Thyroid gland (tissue), 4 donors: ENCODE results near the gene VASN. TPM values are rescaled to one million over a fixed set of nuclear protein-coding genes. Genes with fewer than 3 reads are reported as not detected.

ENCODE experiments used
- DNase-seq, 2 donors: peaks; one replicate each; pipeline ENCODE4 v3.0.0-alpha.2; 2019
- H3K27ac ChIP-seq, 3 donors: fragments of 200-600 bp; sonication (generic); 1 replicate in 2 of 3; 2 replicates in 1 of 3; pipeline ENCODE4 v1.5.1; 2016 to 2019; ENCODE audit warnings: mild to moderate bottlenecking in 1 of 3, moderate library complexity in 1 of 3
- H3K27me3 ChIP-seq: fragments of 200-600 bp; sonication (generic); one replicate; pipeline ENCODE4 v1.5.1; 2019
- H3K36me3 ChIP-seq, 2 donors: fragments of 200-600 bp; sonication (generic); one replicate each; pipeline ENCODE4 v1.5.1; 2016 to 2019
- H3K4me1 ChIP-seq, 2 donors: fragments of 200-600 bp; sonication (generic); one replicate each; pipeline ENCODE4 v1.5.1; 2017 to 2019
- H3K4me3 ChIP-seq, 3 donors: fragments of 200-600 bp; sonication (generic); replicated peaks in 1 of 3; 1 replicate in 2 of 3; 2 replicates in 1 of 3; pipeline ENCODE4 v1.5.1; 2016; ENCODE audit warnings: mild to moderate bottlenecking in 1 of 3
- H3K9me3 ChIP-seq: fragments of 200-600 bp; sonication (generic); one replicate; pipeline ENCODE4 v1.5.1; 2017
- CTCF ChIP-seq, 6 experiments: fragments of 200-600 bp in 3 of 6; fragments of 450-650 bp in 3 of 6; sonication (generic) in 3 of 6; IDR thresholded peaks; one replicate each; pipeline ENCODE4 v1.5.1; 2016 to 2019; ENCODE audit warnings: antibody characterized with exemption in 6 of 6, mild to moderate bottlenecking in 2 of 6, inconsistent platforms in 1 of 6, moderate library complexity in 1 of 6
- POLR2A ChIP-seq, 2 donors: fragments of 450-650 bp; IDR thresholded peaks; one replicate each; pipeline ENCODE4 v1.6.1; 2017; ENCODE audit warnings: antibody characterized with exemption in 2 of 2, mild to moderate bottlenecking in 2 of 2, moderate library complexity in 1 of 2
- WGBS, 2 donors: methylation state at CpG; one replicate each; pipeline ENCODE4 v1.1.5; 2017; 5-methylcytosine and 5-hydroxymethylcytosine counted together
- intact Hi-C: fragments of 100-400 bp; cut with DNase I; formaldehyde crosslinking; loops from one replicate; pipeline ENCODE4 v1.15.1; 2023
- total RNA-seq, 4 donors: library from RNA; depleted of rRNA; stranded (reverse); fragments of >200 nt; gene quantifications; one replicate each; pipeline ENCODE4 v1.2.3, GENCODE V29; 2016

VASN gene
- total RNA-seq, 4 donors from 2014 or later: 21.9 to 47.0 (median 28.8) TPM

- Histone ChIP-seq H3K27me3 (no peaks in the 10 kb centered on the region), H3K36me3 (peaks cover 0 to 3% of the 10 kb centered on the region in 2 donors), H3K4me3 (no peak overlapping the region), H3K4me1 (peaks cover 38 to 52% of the 10 kb centered on the region in 2 donors), H3K27ac (peak overlapping the region; percentile 54 to 98 (median 65)), H3K9me3 (no peaks in the 10 kb centered on the region)
- TF ChIP-seq CTCF (IDR thresholded peaks at IDR 0.05) (no peak), POLR2A (IDR thresholded peaks at IDR 0.05) (no peak)
- peak; percentile 75 to 82 for DNase-seq
- WGBS, 2 donors: 63 to 76% methylated on average over 7 to 13 of the region's 13 CpGs
- intact Hi-C loops: no loop called here
Observed at GRCh38 chr16:4369007-4369733, 2.5 kb upstream of the VASN start.

DNA sequence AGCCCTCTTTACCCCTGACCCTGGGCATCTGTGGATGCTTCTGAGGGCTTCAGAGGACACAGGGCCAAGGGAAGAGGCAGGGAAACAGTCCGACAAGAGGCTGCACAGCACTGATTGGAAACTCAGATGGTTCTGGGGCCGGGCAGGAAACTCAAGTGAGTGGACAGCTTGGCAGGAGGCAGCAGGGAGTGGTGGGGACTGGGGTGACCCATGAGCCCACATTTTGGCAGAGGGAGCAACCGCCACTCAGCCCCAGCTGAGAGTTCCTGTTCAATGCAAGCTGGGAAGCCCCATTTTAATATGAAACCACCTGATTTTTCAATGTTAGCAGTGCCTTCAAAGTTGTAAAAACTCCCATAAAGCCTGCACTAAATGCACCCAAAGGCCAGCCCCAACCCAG is 1.5 kb upstream of the VASN start:
- Histone ChIP-seq H3K9me3 (no peaks in the 10 kb centered on the region), H3K4me3 (no peak overlapping the region), H3K36me3 (no peaks in the 10 kb centered on the region), H3K27me3 (no peaks in the 10 kb centered on the region), H3K4me1 (peaks cover 48 to 61% of the 10 kb centered on the region in 2 donors), H3K27ac (peak overlapping the region; percentile 93 to 99 (median 98))
- TF ChIP-seq POLR2A (IDR thresholded peaks at IDR 0.05) (no peak), CTCF (IDR thresholded peaks at IDR 0.05) (no peak)
- 83 to 84% methylated on average over 3 of the region's 3 CpGs for WGBS, 2 donors
- intact Hi-C loops: no loop called here
- no peak for DNase-seq

GRCh38 chr16:4370570-4371356 is 885 bp upstream of the VASN start:
- Histone ChIP-seq H3K27me3 (no peaks in the 10 kb centered on the region), H3K4me3 (no peak overlapping the region), H3K4me1 (peaks cover 54 to 67% of the 10 kb centered on the region in 2 donors), H3K27ac (peak overlapping the region; percentile 93 to 99 (median 98)), H3K36me3 (no peaks in the 10 kb centered on the region), H3K9me3 (no peaks in the 10 kb centered on the region)
- intact Hi-C loops: no loop called here
- peak; percentile 91 to 93 for DNase-seq
- TF ChIP-seq POLR2A (IDR thresholded peaks at IDR 0.05): no peak
- no peak for TF ChIP-seq CTCF (IDR thresholded peaks at IDR 0.05)
- WGBS, 2 donors: 45 to 51% methylated on average over 5 to 8 of the region's 14 CpGs

DNA sequence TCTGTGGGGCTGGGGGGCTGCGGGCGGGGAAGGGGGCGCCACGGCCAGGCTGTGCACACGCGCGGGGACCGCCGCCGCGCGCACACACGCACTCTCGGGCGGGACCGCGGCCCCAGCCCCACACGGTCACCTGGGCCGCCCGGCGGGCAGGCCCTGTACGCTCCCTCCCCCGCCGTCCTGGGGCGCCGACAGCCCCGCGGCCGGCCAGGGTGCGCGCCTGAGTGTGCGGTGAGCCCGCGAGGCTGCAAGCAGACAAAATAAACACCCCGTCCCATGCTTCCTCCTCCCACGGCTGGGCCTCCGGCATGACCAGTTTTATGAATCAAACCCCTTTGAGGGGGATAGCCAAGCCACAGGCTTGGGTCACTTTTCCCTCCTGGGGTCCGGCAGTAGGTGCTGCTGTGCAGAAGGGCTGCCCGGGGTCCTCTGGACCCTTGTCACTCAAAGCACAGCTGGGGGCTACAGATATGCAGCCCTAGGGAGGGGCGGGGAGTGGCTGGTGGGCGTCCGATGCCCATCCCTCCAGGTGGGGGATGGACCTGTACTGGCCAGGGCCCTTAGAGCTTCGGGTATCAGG is 441 bp downstream of the VASN start:
- no peaks in the 10 kb centered on the region for H3K36me3 ChIP-seq
- intact Hi-C loops: no loop called here
- H3K4me1 ChIP-seq: peaks cover 67 to 81% of the 10 kb centered on the region in 2 donors
- H3K27ac ChIP-seq: peak overlapping the region; percentile 93 to 99 (median 98)
- TF ChIP-seq CTCF (IDR thresholded peaks at IDR 0.05): no peak
- no peak for TF ChIP-seq POLR2A (IDR thresholded peaks at IDR 0.05)
- no peaks in the 10 kb centered on the region for H3K27me3 ChIP-seq
- 0 to 1% methylated on average over 1 to 15 of the region's 43 CpGs for WGBS, 2 donors
- H3K9me3 ChIP-seq: no peaks in the 10 kb centered on the region
- DNase-seq: peak; percentile 60 to 61
- peak overlapping the region; percentile 42 to 61 (median 55) for H3K4me3 ChIP-seq
